ENCODE results near the gene KRT85. TPM values are rescaled to one million over a fixed set of nuclear protein-coding genes. Genes with fewer than 3 reads are reported as not detected.

KRT85 gene
- total and polyA plus RNA-seq, 2 experiments from 2014 or later, result 0.12 TPM; not detected in 1

DNA sequence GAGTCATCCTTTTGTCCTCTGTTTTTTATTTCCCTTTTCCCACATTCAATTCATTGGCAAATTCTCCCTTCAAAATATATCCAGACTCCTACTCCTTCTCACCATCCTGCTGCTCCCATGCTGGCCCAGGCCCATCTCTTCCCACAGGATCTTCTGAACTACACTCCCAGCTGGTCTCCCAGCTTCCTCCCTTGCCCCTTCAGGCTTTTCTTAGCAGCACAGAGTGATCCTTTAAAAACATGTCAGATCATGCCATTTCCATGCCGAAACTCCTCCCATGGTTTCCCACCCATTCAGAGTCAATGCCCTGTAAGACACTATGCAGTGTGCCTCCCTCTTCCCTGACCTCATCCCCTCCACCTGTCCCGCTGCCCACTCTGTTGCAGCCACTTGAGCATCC is 20.6 kb upstream of the KRT85 start:
- Histone ChIP-seq H3K27ac (no peak overlapping the region), H3K9me3 (ENCODE audit: low read depth) (no peaks in the 10 kb centered on the region), H3K4me1 (ENCODE audit: low read depth) (no peaks in the 10 kb centered on the region), H3K27me3 (peaks cover 57% of the 10 kb centered on the region), H3K36me3 (no peaks in the 10 kb centered on the region), H3K4me3 (no peak overlapping the region)
- DNase-seq (ENCODE audit: low read depth in 1 of 2, low spot score in 1 of 2), result no peak
- TF ChIP-seq, protein P1, sequence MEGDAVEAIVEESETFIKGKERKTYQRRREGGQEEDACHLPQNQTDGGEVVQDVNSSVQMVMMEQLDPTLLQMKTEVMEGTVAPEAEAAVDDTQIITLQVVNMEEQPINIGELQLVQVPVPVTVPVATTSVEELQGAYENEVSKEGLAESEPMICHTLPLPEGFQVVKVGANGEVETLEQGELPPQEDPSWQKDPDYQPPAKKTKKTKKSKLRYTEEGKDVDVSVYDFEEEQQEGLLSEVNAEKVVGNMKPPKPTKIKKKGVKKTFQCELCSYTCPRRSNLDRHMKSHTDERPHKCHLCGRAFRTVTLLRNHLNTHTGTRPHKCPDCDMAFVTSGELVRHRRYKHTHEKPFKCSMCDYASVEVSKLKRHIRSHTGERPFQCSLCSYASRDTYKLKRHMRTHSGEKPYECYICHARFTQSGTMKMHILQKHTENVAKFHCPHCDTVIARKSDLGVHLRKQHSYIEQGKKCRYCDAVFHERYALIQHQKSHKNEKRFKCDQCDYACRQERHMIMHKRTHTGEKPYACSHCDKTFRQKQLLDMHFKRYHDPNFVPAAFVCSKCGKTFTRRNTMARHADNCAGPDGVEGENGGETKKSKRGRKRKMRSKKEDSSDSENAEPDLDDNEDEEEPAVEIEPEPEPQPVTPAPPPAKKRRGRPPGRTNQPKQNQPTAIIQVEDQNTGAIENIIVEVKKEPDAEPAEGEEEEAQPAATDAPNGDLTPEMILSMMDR (IDR thresholded peaks at IDR 0.05; ENCODE audit: low read depth, low read length), result no peak

DNA sequence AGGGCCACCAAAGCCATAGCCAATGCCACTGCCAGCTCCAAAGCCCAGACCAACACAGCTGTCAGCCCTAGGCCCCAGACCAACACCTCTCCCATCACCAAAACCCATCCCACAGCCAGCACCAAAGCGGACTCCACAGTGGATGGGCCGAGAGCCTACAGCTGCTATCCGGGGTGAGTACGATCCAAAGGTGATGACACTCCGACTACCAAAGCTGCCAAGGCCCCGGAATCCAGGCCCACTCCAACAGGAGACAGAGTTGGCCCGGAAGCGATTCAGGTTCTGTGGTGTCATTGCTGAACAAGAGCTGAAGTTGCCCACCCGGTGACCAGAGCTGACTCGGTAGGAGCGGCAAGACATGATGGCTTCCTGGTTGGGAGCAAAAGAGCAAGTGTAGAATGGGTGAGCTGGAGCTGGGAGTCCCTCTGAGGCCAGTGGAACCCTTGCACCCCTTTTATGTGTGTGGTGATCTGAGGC is 18.0 kb upstream of the KRT85 start, which contains the start of gene KRT84:
TSS of gene KRT84 (minus strand) at position 427 of the 477 bp plus-strand sequence. CDS start at position 360, 67 bp downstream.
- H3K9me3 ChIP-seq (ENCODE audit: low read depth), result no peaks in the 10 kb centered on the region
- TF ChIP-seq, protein P1 (IDR thresholded peaks at IDR 0.05; ENCODE audit: low read depth, low read length), result no peak
- no peak within 1 kb of the TSS for H3K27ac ChIP-seq
- H3K4me1 ChIP-seq (ENCODE audit: low read depth), result no peaks in the 10 kb centered on the region
- no peaks in the 10 kb centered on the region for H3K36me3 ChIP-seq
- no peak for DNase-seq (ENCODE audit: low read depth in 1 of 2, low spot score in 1 of 2)
- no peak within 1 kb of the TSS for H3K4me3 ChIP-seq
- H3K27me3 ChIP-seq, result peaks cover 62% of the 10 kb centered on the region

DNA sequence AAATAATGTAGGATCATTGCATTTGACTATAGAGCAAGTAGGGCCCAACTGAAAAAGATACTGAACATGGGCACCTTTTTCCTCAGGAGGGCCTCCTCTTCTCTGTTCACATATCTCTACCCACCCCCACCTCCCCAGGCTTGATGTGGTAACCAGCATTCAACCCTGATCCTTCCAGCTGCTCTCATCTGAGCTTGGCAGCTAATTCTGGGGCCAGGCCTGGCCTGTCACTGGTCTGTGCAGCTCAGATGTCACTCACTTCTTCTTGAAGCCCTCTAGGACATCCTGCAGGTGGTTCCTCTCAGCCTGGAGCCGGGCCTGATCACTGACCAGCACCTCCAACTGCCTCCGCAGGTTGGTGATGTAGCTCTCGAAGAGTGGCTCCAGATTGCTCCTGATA is 16.1 kb upstream of the KRT85 start:
- DNase-seq (ENCODE audit: low read depth in 1 of 2, low spot score in 1 of 2), result no peak
- Histone ChIP-seq H3K4me3 (no peak overlapping the region), H3K27ac (no peak overlapping the region), H3K27me3 (peaks cover 50% of the 10 kb centered on the region), H3K9me3 (ENCODE audit: low read depth) (no peaks in the 10 kb centered on the region), H3K4me1 (ENCODE audit: low read depth) (no peaks in the 10 kb centered on the region), H3K36me3 (no peaks in the 10 kb centered on the region)
- TF ChIP-seq, protein P1 (IDR thresholded peaks at IDR 0.05; ENCODE audit: low read depth, low read length), result no peak

DNA sequence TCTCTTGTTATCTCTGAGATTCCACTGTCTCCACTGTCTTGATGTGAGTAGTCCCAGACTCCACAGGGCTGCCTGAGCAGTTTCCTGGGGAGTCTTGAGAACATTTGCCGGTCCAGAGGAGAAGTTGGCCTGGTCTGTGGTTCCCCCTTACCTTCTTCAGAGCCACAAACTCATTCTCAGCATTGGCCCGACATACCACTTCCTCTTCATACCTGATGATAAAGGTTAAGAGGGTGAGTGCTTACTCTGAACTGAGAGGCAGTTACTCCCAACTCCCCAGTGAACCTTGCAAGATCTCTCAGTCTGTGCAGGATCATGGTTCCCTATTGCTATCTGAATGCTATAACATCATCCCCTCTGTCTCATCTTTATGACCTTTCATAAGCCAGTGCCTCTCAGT is 15.6 kb upstream of the KRT85 start:
- H3K36me3 ChIP-seq, result no peaks in the 10 kb centered on the region
- no peak for DNase-seq (ENCODE audit: low read depth in 1 of 2, low spot score in 1 of 2)
- TF ChIP-seq, protein P1 (IDR thresholded peaks at IDR 0.05; ENCODE audit: low read depth, low read length), result no peak
- peaks cover 46% of the 10 kb centered on the region for H3K27me3 ChIP-seq
- no peak overlapping the region for H3K4me3 ChIP-seq
- H3K27ac ChIP-seq, result no peak overlapping the region
- no peaks in the 10 kb centered on the region for H3K4me1 ChIP-seq (ENCODE audit: low read depth)
- no peaks in the 10 kb centered on the region for H3K9me3 ChIP-seq (ENCODE audit: low read depth)

DNA sequence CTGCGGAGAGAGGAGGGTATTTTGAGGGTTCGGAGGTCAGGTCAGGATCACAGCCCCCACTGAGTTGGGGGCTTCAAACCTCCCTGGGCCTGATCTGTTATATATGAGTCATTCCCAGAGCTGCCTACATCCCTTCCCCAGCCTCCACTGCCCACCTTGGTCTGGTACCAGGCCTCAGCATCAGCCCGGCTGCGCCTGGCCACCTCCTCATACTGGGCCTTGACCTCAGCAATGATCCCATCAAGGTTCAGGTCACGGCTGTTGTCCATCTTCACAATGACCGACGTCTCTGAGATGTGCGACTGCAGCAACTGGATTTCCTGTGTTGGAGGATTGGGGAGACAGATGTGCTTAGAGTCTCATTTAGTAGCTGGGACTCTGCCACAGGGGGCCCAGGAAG is 13.9 kb upstream of the KRT85 start:
- no peaks in the 10 kb centered on the region for H3K9me3 ChIP-seq (ENCODE audit: low read depth)
- no peak overlapping the region for H3K27ac ChIP-seq
- no peaks in the 10 kb centered on the region for H3K4me1 ChIP-seq (ENCODE audit: low read depth)
- no peak for DNase-seq (ENCODE audit: low read depth in 1 of 2, low spot score in 1 of 2)
- TF ChIP-seq, protein P1 (IDR thresholded peaks at IDR 0.05; ENCODE audit: low read depth, low read length), result no peak
- no peaks in the 10 kb centered on the region for H3K36me3 ChIP-seq
- peaks cover 36% of the 10 kb centered on the region for H3K27me3 ChIP-seq
- no peak overlapping the region for H3K4me3 ChIP-seq
